DND-41 (cell line): ENCODE results near the gene EGF.

ENCODE experiments used
- ATAC-seq: fragments of 200-7000 bp; cut with Tn5 transposase; 3 replicates; pipeline ENCODE4 v1.9.1; 2021; ENCODE audit warnings: low read depth; ENCODE audit not compliant: insufficient read depth
- DNase-seq: peaks from one replicate; pipeline ENCODE4 v3.0.0-alpha.2; 2020
- H2AFZ ChIP-seq: 2 replicates; pipeline ENCODE4 v1.6.0; 2012; ENCODE audit warnings: low read depth, low read length
- H3K27ac ChIP-seq: 2 replicates; pipeline ENCODE4 v1.5.1; 2012; ENCODE audit warnings: low read length, inconsistent platforms
- H3K27me3 ChIP-seq: fragments of 200-600 bp; sonication (generic); 2 replicates; pipeline ENCODE4 v1.6.0; 2012; ENCODE audit warnings: low read length, mild to moderate bottlenecking, inconsistent platforms; ENCODE audit not compliant: insufficient read depth, poor library complexity
- H3K36me3 ChIP-seq: 2 replicates; pipeline ENCODE4 v1.5.1; 2012; ENCODE audit warnings: low read length, inconsistent platforms; ENCODE audit not compliant: insufficient read depth
- H3K4me1 ChIP-seq: 2 replicates; pipeline ENCODE4 v1.5.1; 2012; ENCODE audit warnings: mild to moderate bottlenecking, low read length; ENCODE audit not compliant: insufficient read depth
- H3K4me2 ChIP-seq: 2 replicates; pipeline ENCODE4 v1.6.0; 2012; ENCODE audit warnings: mild to moderate bottlenecking, moderate library complexity, low read length, inconsistent platforms; ENCODE audit not compliant: insufficient read depth
- H3K4me3 ChIP-seq, 2 experiments: fragments of 200-600 bp in 1 of 2; shearing (Covaris generic) in 1 of 2; 2 replicates each; pipeline ENCODE4 v1.5.1; 2012 to 2016; ENCODE audit warnings: inconsistent platforms in 2 of 2, low read length in 2 of 2, mild to moderate bottlenecking in 2 of 2, low read depth in 1 of 2, moderate library complexity in 1 of 2
- H3K79me2 ChIP-seq: 2 replicates; pipeline ENCODE4 v1.6.0; 2012; ENCODE audit warnings: low read length, inconsistent platforms; ENCODE audit not compliant: insufficient read depth
- H3K9ac ChIP-seq: 2 replicates; pipeline ENCODE4 v1.6.0; 2012; ENCODE audit warnings: low read depth, mild to moderate bottlenecking, inconsistent platforms, low read length, moderate library complexity
- H3K9me3 ChIP-seq: 2 replicates; pipeline ENCODE4 v1.5.1; 2012; ENCODE audit warnings: low read length, moderate library complexity, mild to moderate bottlenecking, inconsistent platforms; ENCODE audit not compliant: insufficient read depth, severe bottlenecking
- H4K20me1 ChIP-seq: 2 replicates; pipeline ENCODE4 v1.6.0; 2012; ENCODE audit warnings: low read length; ENCODE audit not compliant: insufficient read depth
- EZH2 ChIP-seq: IDR thresholded peaks from 3 replicates; pipeline ENCODE4 v1.6.1; 2012; ENCODE audit warnings: borderline replicate concordance, low read depth, mild to moderate bottlenecking, moderate library complexity, low read length, inconsistent platforms; ENCODE audit not compliant: severe bottlenecking
- TF ChIP-seq, protein P1 (sequence below): IDR thresholded peaks from 2 replicates; pipeline ENCODE4 v1.5.1; 2012; ENCODE audit warnings: borderline replicate concordance, low read length, moderate library complexity, mild to moderate bottlenecking; ENCODE audit not compliant: poor library complexity, severe bottlenecking; ENCODE audit errors: extremely low read depth

EGF gene

DNA sequence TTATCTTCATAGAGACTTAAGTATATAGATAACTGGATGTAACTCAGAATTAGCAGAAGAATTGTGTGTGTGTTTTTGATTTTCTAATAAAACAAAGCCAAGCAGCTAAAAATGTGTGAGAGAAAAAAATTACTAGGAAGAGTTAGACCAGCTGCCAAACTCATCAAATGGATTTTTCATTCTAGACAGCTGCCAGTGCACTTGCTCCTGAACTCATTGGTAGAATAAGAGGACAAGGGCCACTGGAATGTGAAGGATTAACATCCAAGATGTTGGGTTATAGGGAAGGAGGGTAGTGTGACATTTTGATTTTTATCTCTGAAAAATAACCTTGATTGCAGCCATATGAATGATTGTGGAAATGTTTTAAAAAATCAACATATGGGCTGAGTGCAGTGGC lies 49.7 kb downstream of the EGF start:
- Histone ChIP-seq H2AFZ (no peak overlapping the region), H3K27ac (no peak overlapping the region), H3K4me1 (no peaks in the 10 kb centered on the region), H3K9ac (no peak overlapping the region), H3K9me3 (no peaks in the 10 kb centered on the region), H3K79me2 (no peaks in the 10 kb centered on the region), H3K27me3 (peaks cover 6% of the 10 kb centered on the region), H3K36me3 (no peaks in the 10 kb centered on the region), H3K4me3 (no peak overlapping the region), H3K4me2 (no peak overlapping the region), H4K20me1 (no peaks in the 10 kb centered on the region)
- DNase-seq (no peak), ATAC-seq (no peak)
- TF ChIP-seq, protein P1, sequence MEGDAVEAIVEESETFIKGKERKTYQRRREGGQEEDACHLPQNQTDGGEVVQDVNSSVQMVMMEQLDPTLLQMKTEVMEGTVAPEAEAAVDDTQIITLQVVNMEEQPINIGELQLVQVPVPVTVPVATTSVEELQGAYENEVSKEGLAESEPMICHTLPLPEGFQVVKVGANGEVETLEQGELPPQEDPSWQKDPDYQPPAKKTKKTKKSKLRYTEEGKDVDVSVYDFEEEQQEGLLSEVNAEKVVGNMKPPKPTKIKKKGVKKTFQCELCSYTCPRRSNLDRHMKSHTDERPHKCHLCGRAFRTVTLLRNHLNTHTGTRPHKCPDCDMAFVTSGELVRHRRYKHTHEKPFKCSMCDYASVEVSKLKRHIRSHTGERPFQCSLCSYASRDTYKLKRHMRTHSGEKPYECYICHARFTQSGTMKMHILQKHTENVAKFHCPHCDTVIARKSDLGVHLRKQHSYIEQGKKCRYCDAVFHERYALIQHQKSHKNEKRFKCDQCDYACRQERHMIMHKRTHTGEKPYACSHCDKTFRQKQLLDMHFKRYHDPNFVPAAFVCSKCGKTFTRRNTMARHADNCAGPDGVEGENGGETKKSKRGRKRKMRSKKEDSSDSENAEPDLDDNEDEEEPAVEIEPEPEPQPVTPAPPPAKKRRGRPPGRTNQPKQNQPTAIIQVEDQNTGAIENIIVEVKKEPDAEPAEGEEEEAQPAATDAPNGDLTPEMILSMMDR: no peak
- TF ChIP-seq EZH2: no peak

DNA sequence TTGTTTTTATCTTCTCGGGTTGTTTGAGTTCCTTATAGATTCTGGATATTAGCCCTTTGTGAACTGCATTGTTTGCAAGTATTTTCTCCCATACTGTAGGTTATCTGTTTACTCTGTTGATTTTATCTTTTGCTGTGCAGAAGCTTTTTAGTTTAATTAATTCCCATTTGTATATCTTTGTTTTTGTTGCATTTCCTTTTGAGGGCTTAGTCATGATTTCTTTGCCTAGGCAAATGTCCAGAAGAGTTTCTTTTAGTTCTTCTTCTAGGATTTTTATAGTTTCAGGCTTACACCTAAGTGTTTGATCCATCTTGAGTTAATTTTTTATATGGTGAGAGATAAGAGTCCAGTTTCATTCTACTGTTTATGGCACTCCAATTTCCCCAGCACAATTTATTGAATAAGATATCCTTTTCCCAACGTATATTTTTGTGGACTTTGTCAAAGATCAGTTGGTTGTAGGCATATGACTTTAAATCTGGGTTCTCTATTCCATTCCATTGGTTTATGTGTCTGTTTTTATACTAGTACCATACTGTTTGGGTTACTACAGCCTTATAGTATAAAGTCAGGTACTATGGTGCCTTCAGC lies 54.3 kb downstream of the EGF start:
- no peak for DNase-seq
- H3K4me1 ChIP-seq: peaks cover 3% of the 10 kb centered on the region
- H3K36me3 ChIP-seq: no peaks in the 10 kb centered on the region
- no peak overlapping the region for H3K9ac ChIP-seq
- H3K4me3 ChIP-seq: no peak overlapping the region
- TF ChIP-seq, protein P1: no peak
- no peak for TF ChIP-seq EZH2
- no peaks in the 10 kb centered on the region for H3K9me3 ChIP-seq
- H3K4me2 ChIP-seq: no peak overlapping the region
- H3K27ac ChIP-seq: no peak overlapping the region
- H4K20me1 ChIP-seq: no peaks in the 10 kb centered on the region
- peaks cover 6% of the 10 kb centered on the region for H3K27me3 ChIP-seq
- H3K79me2 ChIP-seq: no peaks in the 10 kb centered on the region
- no peak overlapping the region for H2AFZ ChIP-seq
- ATAC-seq: no peak

DNA sequence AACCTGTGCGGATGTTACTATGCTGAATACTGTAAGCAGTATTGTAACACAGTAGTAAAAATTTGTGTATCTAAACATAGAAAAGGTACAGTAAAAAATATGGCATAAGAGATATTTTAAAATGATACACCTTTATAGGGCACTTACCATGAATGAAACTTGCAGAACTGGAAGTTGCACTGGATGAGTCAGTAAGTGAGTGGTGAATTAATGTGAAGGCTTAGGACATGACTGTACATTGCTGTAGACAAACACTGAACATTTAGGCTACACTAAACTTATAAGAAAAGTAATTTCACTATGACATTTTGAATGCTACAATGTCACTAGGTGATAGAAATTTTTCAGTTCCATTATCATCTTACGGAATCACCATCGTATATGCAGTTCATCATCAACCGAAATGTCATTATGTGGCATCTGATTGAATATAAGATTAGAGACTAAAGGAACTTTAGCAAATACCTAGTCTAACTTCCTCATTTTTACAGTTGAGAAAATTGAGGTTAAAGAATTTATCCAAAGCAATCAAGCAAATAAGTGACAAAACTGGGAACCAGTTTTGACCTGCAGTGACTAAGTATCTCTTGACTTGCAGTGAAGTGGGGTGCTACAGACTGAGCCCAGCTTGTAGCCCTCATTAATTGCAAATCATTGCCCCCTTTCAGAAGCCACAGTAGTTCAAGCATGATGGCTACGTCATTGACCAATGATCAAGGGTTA lies 55.3 kb downstream of the EGF start:
- Histone ChIP-seq H3K79me2 (no peaks in the 10 kb centered on the region), H3K4me2 (no peak overlapping the region), H3K27ac (no peak overlapping the region), H3K27me3 (peaks cover 14% of the 10 kb centered on the region), H2AFZ (no peak overlapping the region), H3K9ac (no peak overlapping the region), H4K20me1 (no peaks in the 10 kb centered on the region), H3K36me3 (no peaks in the 10 kb centered on the region), H3K4me1 (peaks cover 3% of the 10 kb centered on the region), H3K4me3 (no peak overlapping the region), H3K9me3 (no peaks in the 10 kb centered on the region)
- ATAC-seq (no peak), DNase-seq (no peak)
- TF ChIP-seq, protein P1: no peak
- no peak for TF ChIP-seq EZH2
